ENCODE results near the gene MED20.

GRCh38 chr6:41967312-41968287, 46.7 kb upstream of the MED20 start:
- TF ChIP-seq CTCF (IDR thresholded peaks at IDR 0.05 in 8 of 11, conservative IDR thresholded peaks at IDR 0.05 in 3 of 11) (no peak), POLR2A (IDR thresholded peaks at IDR 0.05) (no peak), POLR2AphosphoS5 (IDR thresholded peaks at IDR 0.05) (no peak)
